Lower leg skin (tissue), 4 donors: ENCODE measurements around the gene FAM131A. TPM values are rescaled to one million over a fixed set of nuclear protein-coding genes. Genes with fewer than 3 reads are reported as not detected.

Source experiments
- DNase-seq, 2 donors: peaks; one replicate each; pipeline ENCODE4 v3.0.0-alpha.2; 2019; ENCODE audit warnings: low spot score in 2 of 2
- H3K4me3 ChIP-seq: fragments of 200-600 bp; sonication (generic); 2 replicates; pipeline ENCODE4 v1.5.1; 2017; ENCODE audit warnings: mild to moderate bottlenecking, low read depth; ENCODE audit not compliant: poor library complexity, severe bottlenecking
- POLR2A ChIP-seq, 2 donors: fragments of 450-650 bp; IDR thresholded peaks; one replicate each; pipeline ENCODE4 v1.6.1; 2016 to 2017; ENCODE audit warnings: antibody characterized with exemption in 2 of 2, mild to moderate bottlenecking in 1 of 2, moderate library complexity in 1 of 2
- WGBS, 2 donors: methylation state at CpG; one replicate each; pipeline ENCODE4 v1.1.5; 2018; 5-methylcytosine and 5-hydroxymethylcytosine counted together
- intact Hi-C: fragments of 100-400 bp; cut with DNase I; formaldehyde crosslinking; loops from one replicate; pipeline ENCODE4 v1.15.0; 2023; ENCODE audit warnings: low total_unique reads
- total RNA-seq, 4 donors: library from RNA; depleted of rRNA; stranded (reverse); fragments of >200 nt; gene quantifications; one replicate each; pipeline ENCODE4 v1.1.0, GENCODE V29; 2016
- TF ChIP-seq, protein P1 (sequence below), 3 donors: fragments of 450-650 bp; IDR thresholded peaks; one replicate each; pipeline ENCODE4 v1.5.1; 2016; ENCODE audit warnings: antibody characterized with exemption in 3 of 3, mild to moderate bottlenecking in 3 of 3, moderate library complexity in 2 of 3

The FAM131A gene
- total RNA-seq, 4 donors from 2014 or later: 60.3 to 81.7 (median 66.9) TPM

DNA sequence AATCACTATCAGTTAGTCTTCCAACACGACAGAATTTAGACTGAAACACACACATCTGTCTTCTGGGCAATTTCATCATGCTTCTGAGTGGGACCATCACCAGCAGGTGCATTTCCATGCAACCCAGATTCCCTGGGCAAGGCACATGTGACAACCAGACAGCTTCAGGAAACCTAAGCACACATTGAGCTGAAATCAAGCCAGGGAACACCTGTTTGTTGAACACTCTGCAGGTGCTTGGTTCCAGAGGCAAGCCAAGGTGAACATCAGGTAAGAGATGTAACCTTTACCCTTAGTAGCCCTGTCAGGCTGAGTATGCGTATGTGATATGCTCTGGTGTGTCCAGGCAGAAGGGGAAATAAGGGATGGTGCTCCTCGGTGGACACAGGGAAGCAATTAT is 41.6 kb upstream of the FAM131A start:
- TF ChIP-seq POLR2A (IDR thresholded peaks at IDR 0.05): no peak
- TF ChIP-seq, protein P1, sequence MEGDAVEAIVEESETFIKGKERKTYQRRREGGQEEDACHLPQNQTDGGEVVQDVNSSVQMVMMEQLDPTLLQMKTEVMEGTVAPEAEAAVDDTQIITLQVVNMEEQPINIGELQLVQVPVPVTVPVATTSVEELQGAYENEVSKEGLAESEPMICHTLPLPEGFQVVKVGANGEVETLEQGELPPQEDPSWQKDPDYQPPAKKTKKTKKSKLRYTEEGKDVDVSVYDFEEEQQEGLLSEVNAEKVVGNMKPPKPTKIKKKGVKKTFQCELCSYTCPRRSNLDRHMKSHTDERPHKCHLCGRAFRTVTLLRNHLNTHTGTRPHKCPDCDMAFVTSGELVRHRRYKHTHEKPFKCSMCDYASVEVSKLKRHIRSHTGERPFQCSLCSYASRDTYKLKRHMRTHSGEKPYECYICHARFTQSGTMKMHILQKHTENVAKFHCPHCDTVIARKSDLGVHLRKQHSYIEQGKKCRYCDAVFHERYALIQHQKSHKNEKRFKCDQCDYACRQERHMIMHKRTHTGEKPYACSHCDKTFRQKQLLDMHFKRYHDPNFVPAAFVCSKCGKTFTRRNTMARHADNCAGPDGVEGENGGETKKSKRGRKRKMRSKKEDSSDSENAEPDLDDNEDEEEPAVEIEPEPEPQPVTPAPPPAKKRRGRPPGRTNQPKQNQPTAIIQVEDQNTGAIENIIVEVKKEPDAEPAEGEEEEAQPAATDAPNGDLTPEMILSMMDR (IDR thresholded peaks at IDR 0.05): no peak
- DNase-seq: no peak
- H3K4me3 ChIP-seq: no peak overlapping the region
- 67 to 70% methylated on average over 3 of the region's 3 CpGs for WGBS, 2 donors
- intact Hi-C loops: no loop called here

DNA sequence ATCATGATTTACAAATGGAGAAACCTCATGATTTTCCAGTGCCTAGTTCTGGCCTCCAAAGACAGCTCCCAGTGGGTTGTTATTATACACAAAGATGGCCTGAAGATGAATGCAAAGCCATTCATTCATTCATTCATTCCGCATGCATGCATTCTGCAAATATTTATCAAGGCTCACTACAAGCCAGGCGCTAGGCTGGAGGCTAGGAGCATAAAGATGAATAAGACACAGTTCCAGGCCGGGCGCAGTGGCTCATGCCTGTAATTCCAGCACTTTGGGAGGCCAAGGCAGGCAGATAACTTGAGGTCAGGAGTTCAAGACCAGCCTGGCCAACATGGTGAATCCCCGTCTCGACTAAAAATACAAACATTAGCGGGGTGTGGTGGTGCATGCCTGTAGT is 40.8 kb upstream of the FAM131A start:
- no peak overlapping the region for H3K4me3 ChIP-seq
- TF ChIP-seq, protein P1 (IDR thresholded peaks at IDR 0.05): no peak
- no peak for TF ChIP-seq POLR2A (IDR thresholded peaks at IDR 0.05)
- intact Hi-C loops: no loop called here
- no peak for DNase-seq
- 75 to 81% methylated on average over 7 of the region's 7 CpGs for WGBS, 2 donors

DNA sequence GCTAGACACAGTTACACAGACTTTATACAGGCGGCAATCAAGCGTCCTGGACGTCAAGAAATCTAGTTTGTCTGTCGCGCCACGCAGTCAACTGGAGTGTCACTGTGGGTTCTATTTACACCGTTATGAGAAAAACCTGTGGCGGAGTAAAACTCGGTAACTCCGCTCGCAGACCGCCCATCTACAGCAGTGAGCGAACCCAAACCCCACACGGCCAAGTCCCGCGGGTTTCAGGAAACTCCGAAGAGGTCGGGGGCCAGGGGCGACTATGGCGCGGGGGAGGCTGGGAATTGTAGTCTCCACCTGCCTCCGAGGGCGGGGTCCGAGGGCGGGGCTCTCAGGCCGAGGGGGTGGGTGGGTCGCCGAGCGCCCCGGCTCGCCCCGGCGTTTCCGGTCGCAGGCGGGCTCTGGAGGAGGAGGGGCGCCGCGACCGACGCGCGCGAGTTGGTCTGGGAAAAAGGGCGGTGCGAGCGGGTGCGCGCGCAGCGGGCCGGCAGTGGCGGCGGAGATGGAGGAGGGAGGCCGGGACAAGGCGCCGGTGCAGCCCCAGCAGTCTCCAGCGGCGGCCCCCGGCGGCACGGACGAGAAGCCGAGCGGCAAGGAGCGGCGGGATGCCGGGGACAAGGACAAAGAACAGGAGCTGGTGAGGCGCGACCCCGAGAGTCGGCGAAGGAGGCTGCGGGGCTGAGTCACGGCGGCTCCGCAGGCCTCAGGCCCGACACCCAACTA is 38.5 kb upstream of the FAM131A start, which contains the start of gene PSMD2:
Gene PSMD2 (plus strand): TSS at position 483 of the 729 bp plus-strand sequence. CDS start 26 bp downstream, at position 509.
- DNase-seq: peak; percentile 96 to 100
- WGBS, 2 donors: 0% methylated on average over 38 to 77 of the region's 78 CpGs
- TF ChIP-seq, protein P1 (IDR thresholded peaks at IDR 0.05): no peak
- no peak for TF ChIP-seq POLR2A (IDR thresholded peaks at IDR 0.05)
- peak within 1 kb of the TSS; percentile 54 for H3K4me3 ChIP-seq
- intact Hi-C loops: no loop called here

DNA sequence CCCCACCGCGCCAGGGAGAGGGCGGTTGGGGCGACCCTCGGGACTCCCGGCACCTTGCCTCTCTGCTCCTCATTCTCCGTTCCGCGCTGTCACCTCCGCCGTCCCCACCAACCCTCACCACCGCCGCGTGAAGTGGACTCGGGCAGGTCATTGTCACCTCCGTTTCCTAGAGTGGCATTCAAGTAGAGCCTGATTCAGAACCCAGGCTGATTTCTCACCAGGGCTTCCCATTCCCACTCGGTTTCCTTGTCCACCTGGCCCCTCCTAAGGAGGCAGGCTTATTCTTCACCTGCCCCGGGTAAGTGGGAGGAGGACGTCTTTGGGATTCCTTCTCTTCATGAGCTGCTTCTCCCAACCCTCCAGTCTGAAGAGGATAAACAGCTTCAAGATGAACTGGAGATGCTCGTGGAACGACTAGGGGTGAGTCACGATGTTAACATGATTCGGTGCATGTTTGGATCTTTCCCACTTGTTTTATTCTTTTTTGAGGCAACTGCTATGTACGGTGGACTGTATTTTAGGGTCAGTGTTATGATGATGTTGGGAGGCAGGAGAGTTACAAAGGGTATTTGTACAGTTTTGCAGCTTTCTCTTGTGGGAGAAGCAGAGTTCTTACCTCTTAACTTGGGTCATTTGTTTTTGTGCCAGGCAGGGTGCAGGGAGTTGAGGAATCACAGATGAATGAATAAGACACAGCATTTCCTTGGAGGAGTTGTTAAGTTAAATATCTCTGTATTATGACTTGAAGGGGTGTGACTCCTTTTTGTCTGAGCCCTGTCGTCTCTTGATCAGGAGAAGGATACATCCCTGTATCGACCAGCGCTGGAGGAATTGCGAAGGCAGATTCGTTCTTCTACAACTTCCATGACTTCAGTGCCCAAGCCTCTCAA is 37.7 kb upstream of the FAM131A start:
- intact Hi-C loops: loop anchor here (10.0 kb wide), 1 partner anchor 55 kb away; no protein-coding TSS in a partner anchor

DNA sequence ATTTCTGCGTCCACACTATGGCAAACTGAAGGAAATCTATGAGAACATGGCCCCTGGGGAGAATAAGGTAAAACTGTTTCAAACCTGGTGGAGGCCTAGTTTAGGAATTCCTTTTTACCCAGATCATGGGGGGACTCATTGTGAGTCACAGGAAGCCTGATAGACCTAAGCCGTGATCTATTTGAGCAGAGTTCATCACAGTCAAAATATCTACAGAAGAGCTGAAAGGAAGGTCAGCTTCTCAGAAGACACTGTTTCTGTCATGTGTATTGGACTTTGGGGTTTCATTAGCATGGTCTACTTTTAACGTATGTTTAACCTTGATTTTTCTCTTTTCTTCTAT is 37.1 kb upstream of the FAM131A start:
- H3K4me3 ChIP-seq: no peak overlapping the region
- 74 to 80% methylated on average over 3 of the region's 3 CpGs for WGBS, 2 donors
- intact Hi-C loops: loop anchor here (10.0 kb wide), 1 partner anchor 54 kb away; no protein-coding TSS in a partner anchor
- TF ChIP-seq, protein P1 (IDR thresholded peaks at IDR 0.05): no peak
- no peak for TF ChIP-seq POLR2A (IDR thresholded peaks at IDR 0.05)
- DNase-seq: no peak

More for the DNA sequence above, 37.7 kb upstream of the FAM131A start:
- WGBS, 2 donors: 15 to 23% methylated on average over 21 to 29 of the region's 29 CpGs
- DNase-seq: no peak
- TF ChIP-seq, protein P1 (IDR thresholded peaks at IDR 0.05): no peak
- TF ChIP-seq POLR2A (IDR thresholded peaks at IDR 0.05): no peak
- peak overlapping the region; percentile 54 for H3K4me3 ChIP-seq
